Keratinocyte (primary cell): ENCODE data around the gene NUP214. TPM values are rescaled to one million over a fixed set of nuclear protein-coding genes. Genes with fewer than 3 reads are reported as not detected.

ENCODE experiments used
- DNase-seq: peaks from one replicate; pipeline ENCODE4 v3.0.0-alpha.2; 2011; ENCODE audit warnings: low read depth, missing footprints, low spot score
- FAIRE-seq: peaks from 2 replicates; lab custom pipeline; 2011; peaks lifted over from hg19 to GRCh38; lab: Jason Lieb, UNC
- H2AFZ ChIP-seq: 2 replicates; pipeline ENCODE4 v1.6.0; 2012; ENCODE audit warnings: low read length, control low read depth, inconsistent platforms; ENCODE audit not compliant: control insufficient read depth
- H3K27ac ChIP-seq: 2 replicates; pipeline ENCODE4 v1.5.1; 2011; ENCODE audit warnings: low read length; ENCODE audit not compliant: control insufficient read depth, insufficient read depth
- H3K27me3 ChIP-seq: 3 replicates; pipeline ENCODE4 v1.6.0; 2011; ENCODE audit warnings: low read length; ENCODE audit not compliant: control insufficient read depth, insufficient read depth; ENCODE audit errors: extremely low read depth
- H3K36me3 ChIP-seq, 2 experiments: 2 replicates in 1 of 2; 3 replicates in 1 of 2; pipeline ENCODE4 v1.5.1; 2011; ENCODE audit warnings: low read length in 2 of 2, mild to moderate bottlenecking in 1 of 2; ENCODE audit not compliant: control insufficient read depth in 2 of 2, insufficient read depth in 2 of 2; ENCODE audit errors: extremely low read depth in 1 of 2
- H3K4me1 ChIP-seq: 3 replicates; pipeline ENCODE4 v1.5.1; 2011; ENCODE audit warnings: low read length; ENCODE audit not compliant: control insufficient read depth, insufficient read depth; ENCODE audit errors: extremely low read depth
- H3K4me2 ChIP-seq: 3 replicates; pipeline ENCODE4 v1.6.0; 2011; ENCODE audit warnings: low read depth, low read length; ENCODE audit not compliant: control insufficient read depth, insufficient read depth; ENCODE audit errors: extremely low read depth
- H3K4me3 ChIP-seq, 3 experiments: fragments of 200-600 bp in 1 of 3; sonication (generic) in 1 of 3; 2 replicates in 2 of 3; 3 replicates in 1 of 3; pipeline ENCODE4 v1.5.1; 2011 to 2016; ENCODE audit warnings: low read length in 3 of 3, mild to moderate bottlenecking in 3 of 3, control low read depth in 2 of 3, inconsistent platforms in 1 of 3, low read depth in 1 of 3, mixed read lengths in 1 of 3, mixed run types in 1 of 3, moderate library complexity in 1 of 3; ENCODE audit not compliant: control insufficient read depth in 2 of 3, insufficient read depth in 2 of 3; ENCODE audit errors: extremely low read depth in 1 of 3
- H3K79me2 ChIP-seq: 2 replicates; pipeline ENCODE4 v1.6.0; 2012; ENCODE audit warnings: low read length; ENCODE audit not compliant: control insufficient read depth, insufficient read depth
- H3K9ac ChIP-seq: 3 replicates; pipeline ENCODE4 v1.6.0; 2011; ENCODE audit warnings: low read length; ENCODE audit not compliant: control insufficient read depth, insufficient read depth; ENCODE audit errors: extremely low read depth
- H3K9me1 ChIP-seq: 3 replicates; pipeline ENCODE4 v1.6.0; 2011; ENCODE audit warnings: low read length; ENCODE audit not compliant: control insufficient read depth, insufficient read depth; ENCODE audit errors: extremely low read depth
- H3K9me3 ChIP-seq: 2 replicates; pipeline ENCODE4 v1.5.1; 2012; ENCODE audit warnings: low read depth, low read length; ENCODE audit not compliant: control insufficient read depth
- H4K20me1 ChIP-seq: 3 replicates; pipeline ENCODE4 v1.6.0; 2011; ENCODE audit warnings: low read length; ENCODE audit not compliant: control insufficient read depth, insufficient read depth; ENCODE audit errors: extremely low read depth
- EZH2 ChIP-seq: IDR thresholded peaks from one replicate; pipeline ENCODE4 v1.6.1; 2012; ENCODE audit warnings: inconsistent platforms, mild to moderate bottlenecking, low read length, moderate library complexity
- dilution Hi-C: fragments of 300-500 bp; cut with MboI; formaldehyde crosslinking; loops from one replicate; pipeline ENCODE4 v1.7.0; 2020; ENCODE audit warnings: low sequenced_read_pairs; ENCODE audit not compliant: extremely low pct_ligation_motif_present
- polyA plus RNA-seq, 5 experiments: library from polyadenylated mRNA; depleted of rRNA in 3 of 5; stranded (reverse) in 3 of 5; stranded (forward) in 1 of 5; unstranded in 1 of 5; fragments of >200 nt; gene quantifications; 1 replicate in 1 of 5; 2 replicates in 3 of 5; 3 replicates in 1 of 5; pipeline versions ENCODE4 v1.2.1 to v1.2.3, GENCODE V29; 2011 to 2012; ENCODE audit warnings: missing spikeins in 2 of 5, low read depth in 1 of 5, low replicate concordance in 1 of 5
- TF ChIP-seq, protein P1 (sequence below), 3 experiments: IDR thresholded peaks in 1 of 3; conservative IDR thresholded peaks in 1 of 3; optimal IDR thresholded peaks in 1 of 3; 2 replicates in 2 of 3; 3 replicates in 1 of 3; pipeline versions ENCODE3 to v1.5.1; 2011; ENCODE audit warnings: low read length in 3 of 3, mild to moderate bottlenecking in 3 of 3, moderate library complexity in 2 of 3, control low read depth in 1 of 3, inconsistent platforms in 1 of 3; ENCODE audit not compliant: insufficient read depth in 2 of 3; ENCODE audit errors: extremely low read depth in 1 of 3

The NUP214 gene
- polyA plus RNA-seq, 1 donor (not counting 4 experiments of a cell fraction or from before 2014, with no cell fraction given), result 7.3 TPM

- Histone ChIP-seq H3K36me3 (no peaks in the 10 kb centered on the region), H3K9me3 (no peaks in the 10 kb centered on the region), H2AFZ (no peak overlapping the region), H3K27me3 (peaks cover 25% of the 10 kb centered on the region), H3K4me1 (no peaks in the 10 kb centered on the region), H3K79me2 (no peaks in the 10 kb centered on the region), H3K4me2 (no peak overlapping the region), H3K27ac (no peak overlapping the region), H3K4me3 (no peak overlapping the region), H4K20me1 (no peaks in the 10 kb centered on the region), H3K9ac (no peak overlapping the region), H3K9me1 (no peaks in the 10 kb centered on the region)
- TF ChIP-seq, protein P1, sequence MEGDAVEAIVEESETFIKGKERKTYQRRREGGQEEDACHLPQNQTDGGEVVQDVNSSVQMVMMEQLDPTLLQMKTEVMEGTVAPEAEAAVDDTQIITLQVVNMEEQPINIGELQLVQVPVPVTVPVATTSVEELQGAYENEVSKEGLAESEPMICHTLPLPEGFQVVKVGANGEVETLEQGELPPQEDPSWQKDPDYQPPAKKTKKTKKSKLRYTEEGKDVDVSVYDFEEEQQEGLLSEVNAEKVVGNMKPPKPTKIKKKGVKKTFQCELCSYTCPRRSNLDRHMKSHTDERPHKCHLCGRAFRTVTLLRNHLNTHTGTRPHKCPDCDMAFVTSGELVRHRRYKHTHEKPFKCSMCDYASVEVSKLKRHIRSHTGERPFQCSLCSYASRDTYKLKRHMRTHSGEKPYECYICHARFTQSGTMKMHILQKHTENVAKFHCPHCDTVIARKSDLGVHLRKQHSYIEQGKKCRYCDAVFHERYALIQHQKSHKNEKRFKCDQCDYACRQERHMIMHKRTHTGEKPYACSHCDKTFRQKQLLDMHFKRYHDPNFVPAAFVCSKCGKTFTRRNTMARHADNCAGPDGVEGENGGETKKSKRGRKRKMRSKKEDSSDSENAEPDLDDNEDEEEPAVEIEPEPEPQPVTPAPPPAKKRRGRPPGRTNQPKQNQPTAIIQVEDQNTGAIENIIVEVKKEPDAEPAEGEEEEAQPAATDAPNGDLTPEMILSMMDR (optimal IDR thresholded peaks at IDR 0.05 in 1 of 3, IDR thresholded peaks at IDR 0.05 in 1 of 3, conservative IDR thresholded peaks at IDR 0.05 in 1 of 3; ENCODE audit: extremely low read depth in 1 of 3, insufficient read depth in 2 of 3, low read length in 3 of 3), result no peak
- TF ChIP-seq EZH2, result no peak
- dilution Hi-C loops, result no loop called here
- DNase-seq, result no peak
- no peak for FAIRE-seq
Measured at GRCh38 chr9:131101207-131101964, 24.0 kb upstream of the NUP214 start.

DNA sequence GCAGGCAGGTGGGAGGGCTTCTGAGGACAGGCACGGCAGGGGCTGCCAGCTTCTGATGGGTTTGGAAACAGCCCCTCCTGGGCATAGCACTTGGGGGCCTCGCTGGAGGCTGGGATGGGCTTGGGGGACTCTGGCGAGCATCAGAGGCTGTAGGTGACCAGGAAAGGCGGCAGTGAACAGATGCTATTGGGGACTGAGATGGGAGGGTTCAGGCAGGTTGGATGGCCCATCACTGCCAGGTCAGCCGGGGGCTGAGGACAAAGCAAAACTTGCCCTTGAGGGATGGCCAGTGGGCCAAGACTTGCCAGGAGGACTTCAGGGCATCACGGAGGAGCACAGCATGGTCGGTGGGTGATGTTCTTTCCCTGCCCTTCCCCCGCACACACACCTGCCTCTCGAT, 22.4 kb upstream of the NUP214 start:
- dilution Hi-C loops, result no loop called here
- DNase-seq, result no peak

More for the DNA sequence above, 22.4 kb upstream of the NUP214 start:
- Histone ChIP-seq H3K4me1 (no peaks in the 10 kb centered on the region), H3K27me3 (peaks cover 10% of the 10 kb centered on the region), H3K36me3 (no peaks in the 10 kb centered on the region), H3K4me3 (no peak overlapping the region), H2AFZ (no peak overlapping the region), H3K9ac (no peak overlapping the region), H3K4me2 (no peak overlapping the region), H4K20me1 (no peaks in the 10 kb centered on the region), H3K27ac (no peak overlapping the region), H3K9me1 (no peaks in the 10 kb centered on the region), H3K9me3 (no peaks in the 10 kb centered on the region), H3K79me2 (no peaks in the 10 kb centered on the region)
- no peak for FAIRE-seq
- TF ChIP-seq, protein P1 (optimal IDR thresholded peaks at IDR 0.05 in 1 of 3, IDR thresholded peaks at IDR 0.05 in 1 of 3, conservative IDR thresholded peaks at IDR 0.05 in 1 of 3; ENCODE audit: extremely low read depth in 1 of 3, insufficient read depth in 2 of 3, low read length in 3 of 3), result no peak
- no peak for TF ChIP-seq EZH2
